ENCODE measurements around the gene PHYKPL.

Gene PHYKPL

GRCh38 chr5:178204182-178204934 lies 28.2 kb downstream of the PHYKPL start, which contains the start of gene HNRNPAB:
TSS of gene HNRNPAB (plus strand) at chr5:178204533. CDS start at chr5:178204838, 305 bp downstream.
- Histone ChIP-seq H3K23ac (ENCODE audit: low read length in 2 of 2) (peak within 1 kb of the TSS; percentile 46 to 82), H2BK15ac (ENCODE audit: low read depth, poor library complexity, severe bottlenecking) (peak within 1 kb of the TSS; percentile 65), H2BK5ac (ENCODE audit: low read depth, low read length, poor library complexity, severe bottlenecking) (peak within 1 kb of the TSS; percentile 84), H3K4me1 (ENCODE audit: control insufficient read depth, insufficient read depth, low read depth, low read length) (peaks cover 19% of the 10 kb centered on the region), H3K18ac (ENCODE audit: low read depth in 1 of 2, low read length in 2 of 2) (peak within 1 kb of the TSS; percentile 96), H3K9ac (ENCODE audit: low read length) (peak within 1 kb of the TSS; percentile 96), H3K4me2 (ENCODE audit: low read length, poor library complexity, severe bottlenecking) (peak within 1 kb of the TSS; percentile 96), H3K14ac (ENCODE audit: low read length in 2 of 2) (peak within 1 kb of the TSS in 1 of 2 experiments; percentile 97), H3K9me3 (ENCODE audit: control insufficient read depth, low read length) (no peaks in the 10 kb centered on the region), H3K27ac (ENCODE audit: low read length, poor library complexity, severe bottlenecking) (peak within 1 kb of the TSS; percentile 44), H3K36me3 (ENCODE audit: control insufficient read depth in 1 of 2, insufficient read depth in 2 of 2, low read depth in 1 of 2, low read length in 2 of 2) (peaks cover 28 to 38% of the 10 kb centered on the region in 2 experiments), H4K91ac (ENCODE audit: low read length) (peak within 1 kb of the TSS; percentile 48), H2AFZ (ENCODE audit: low read depth, low read length) (peak within 1 kb of the TSS; percentile 91), H3K4ac (ENCODE audit: low read depth in 1 of 2, low read length in 2 of 2) (peak within 1 kb of the TSS; percentile 91 to 96), H2BK120ac (ENCODE audit: low read depth, low read length) (peak within 1 kb of the TSS; percentile 54), H3K79me1 (replicated peaks; ENCODE audit: low read length, poor library complexity, severe bottlenecking) (peaks cover 6% of the 10 kb centered on the region), H3K4me3 (ENCODE audit: insufficient read depth in 1 of 2, low read depth in 1 of 2, low read length in 2 of 2) (peak within 1 kb of the TSS; percentile 97 to 100), H2BK12ac (ENCODE audit: low read length in 2 of 2) (peak within 1 kb of the TSS in 1 of 2 experiments; percentile 0), H2AK5ac (ENCODE audit: low read length, severe bottlenecking) (no peak within 1 kb of the TSS), H4K8ac (ENCODE audit: low read length) (peak within 1 kb of the TSS; percentile 79), H3K27me3 (ENCODE audit: control insufficient read depth in 1 of 2, insufficient read depth in 1 of 2, low read length in 2 of 2) (no peaks in the 10 kb centered on the region)
- under 1% methylated on average over 80 of the region's 96 CpGs for WGBS
- peak; percentile 97 for DNase-seq

GRCh38 chr5:178203670-178204181 lies 28.9 kb downstream of the PHYKPL start:
- Histone ChIP-seq H3K23ac (ENCODE audit: low read length in 2 of 2) (peak overlapping the region in 1 of 2 experiments; percentile 2), H3K4me3 (ENCODE audit: insufficient read depth in 1 of 2, low read depth in 1 of 2, low read length in 2 of 2) (peak overlapping the region; percentile 76 to 100), H3K4me1 (ENCODE audit: control insufficient read depth, insufficient read depth, low read depth, low read length) (peaks cover 19% of the 10 kb centered on the region), H3K27ac (ENCODE audit: low read length, poor library complexity, severe bottlenecking) (peak overlapping the region; percentile 44), H3K79me1 (replicated peaks; ENCODE audit: low read length, poor library complexity, severe bottlenecking) (peaks cover 2% of the 10 kb centered on the region), H2BK12ac (ENCODE audit: low read length in 2 of 2) (peak overlapping the region in 1 of 2 experiments; percentile 0), H3K18ac (ENCODE audit: low read depth in 1 of 2, low read length in 2 of 2) (peak overlapping the region in 1 of 2 experiments; percentile 84), H3K27me3 (ENCODE audit: control insufficient read depth in 1 of 2, insufficient read depth in 1 of 2, low read length in 2 of 2) (no peaks in the 10 kb centered on the region), H4K8ac (ENCODE audit: low read length) (peak overlapping the region; percentile 29), H3K14ac (ENCODE audit: low read length in 2 of 2) (peak overlapping the region in 1 of 2 experiments; percentile 64), H2BK5ac (ENCODE audit: low read depth, low read length, poor library complexity, severe bottlenecking) (no peak overlapping the region), H3K4me2 (ENCODE audit: low read length, poor library complexity, severe bottlenecking) (peak overlapping the region; percentile 96), H3K4ac (ENCODE audit: low read depth in 1 of 2, low read length in 2 of 2) (peak overlapping the region in 1 of 2 experiments; percentile 40), H2BK120ac (ENCODE audit: low read depth, low read length) (no peak overlapping the region), H3K36me3 (ENCODE audit: control insufficient read depth in 1 of 2, insufficient read depth in 2 of 2, low read depth in 1 of 2, low read length in 2 of 2) (peaks cover 22 to 32% of the 10 kb centered on the region in 2 experiments), H3K9me3 (ENCODE audit: control insufficient read depth, low read length) (no peaks in the 10 kb centered on the region), H3K9ac (ENCODE audit: low read length) (peak overlapping the region; percentile 96), H4K91ac (ENCODE audit: low read length) (no peak overlapping the region), H2AFZ (ENCODE audit: low read depth, low read length) (peak overlapping the region; percentile 91), H2AK5ac (ENCODE audit: low read length, severe bottlenecking) (no peak overlapping the region), H2BK15ac (ENCODE audit: low read depth, poor library complexity, severe bottlenecking) (no peak overlapping the region)
- WGBS: 5% methylated on average over 19 of the region's 30 CpGs
- no peak for DNase-seq

- no peak overlapping the region for H2AK5ac ChIP-seq (ENCODE audit: low read length, severe bottlenecking)
- H2BK12ac ChIP-seq (ENCODE audit: low read length in 2 of 2): no peak overlapping the region
- H3K4me3 ChIP-seq (ENCODE audit: insufficient read depth in 1 of 2, low read depth in 1 of 2, low read length in 2 of 2): no peak overlapping the region
- H3K27me3 ChIP-seq (ENCODE audit: control insufficient read depth in 1 of 2, insufficient read depth in 1 of 2, low read length in 2 of 2): no peaks in the 10 kb centered on the region
- H4K8ac ChIP-seq (ENCODE audit: low read length): no peak overlapping the region
- no peak overlapping the region for H2BK15ac ChIP-seq (ENCODE audit: low read depth, poor library complexity, severe bottlenecking)
- peaks cover 13 to 20% of the 10 kb centered on the region in 2 experiments for H3K36me3 ChIP-seq (ENCODE audit: control insufficient read depth in 1 of 2, insufficient read depth in 2 of 2, low read depth in 1 of 2, low read length in 2 of 2)
- no peak overlapping the region for H2BK5ac ChIP-seq (ENCODE audit: low read depth, low read length, poor library complexity, severe bottlenecking)
- no peak overlapping the region for H2BK120ac ChIP-seq (ENCODE audit: low read depth, low read length)
- H3K9me3 ChIP-seq (ENCODE audit: control insufficient read depth, low read length): no peaks in the 10 kb centered on the region
- H3K27ac ChIP-seq (ENCODE audit: low read length, poor library complexity, severe bottlenecking): no peak overlapping the region
- H3K4ac ChIP-seq (ENCODE audit: low read depth in 1 of 2, low read length in 2 of 2): no peak overlapping the region
- no peak for DNase-seq
- no peak overlapping the region for H2AFZ ChIP-seq (ENCODE audit: low read depth, low read length)
- no peak overlapping the region for H3K14ac ChIP-seq (ENCODE audit: low read length in 2 of 2)
- H3K4me2 ChIP-seq (ENCODE audit: low read length, poor library complexity, severe bottlenecking): no peak overlapping the region
- no peak overlapping the region for H3K23ac ChIP-seq (ENCODE audit: low read length in 2 of 2)
- WGBS: 96% methylated on average over 8 of the region's 10 CpGs
- H3K18ac ChIP-seq (ENCODE audit: low read depth in 1 of 2, low read length in 2 of 2): no peak overlapping the region
- H3K4me1 ChIP-seq (ENCODE audit: control insufficient read depth, insufficient read depth, low read depth, low read length): peaks cover 15% of the 10 kb centered on the region
- H3K79me1 ChIP-seq (replicated peaks; ENCODE audit: low read length, poor library complexity, severe bottlenecking): peaks cover 2% of the 10 kb centered on the region
- no peak overlapping the region for H4K91ac ChIP-seq (ENCODE audit: low read length)
- H3K9ac ChIP-seq (ENCODE audit: low read length): no peak overlapping the region
Measured at GRCh38 chr5:178202541-178202940, 30.1 kb downstream of the PHYKPL start.

DNA sequence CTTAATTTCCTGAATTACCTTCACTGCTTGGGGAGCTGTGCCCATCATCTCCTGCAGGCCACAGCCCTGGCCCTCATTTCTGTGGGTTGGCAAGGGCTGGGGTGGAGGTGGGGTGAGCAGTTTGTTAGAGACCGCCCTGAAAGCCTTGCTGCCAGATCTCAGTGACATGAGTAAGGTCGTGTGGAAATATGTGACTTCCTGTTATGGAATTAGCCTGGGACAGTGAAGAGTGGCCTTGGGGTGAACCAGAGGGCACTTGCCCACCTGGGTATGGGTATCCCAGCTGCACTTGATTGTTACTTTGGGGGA lies 30.7 kb downstream of the PHYKPL start:
- no peak overlapping the region for H2AFZ ChIP-seq (ENCODE audit: low read depth, low read length)
- H3K4me2 ChIP-seq (ENCODE audit: low read length, poor library complexity, severe bottlenecking): no peak overlapping the region
- H3K36me3 ChIP-seq (ENCODE audit: control insufficient read depth in 1 of 2, insufficient read depth in 2 of 2, low read depth in 1 of 2, low read length in 2 of 2): peaks cover 7 to 14% of the 10 kb centered on the region in 2 experiments
- H2BK5ac ChIP-seq (ENCODE audit: low read depth, low read length, poor library complexity, severe bottlenecking): no peak overlapping the region
- no peak overlapping the region for H3K4me3 ChIP-seq (ENCODE audit: insufficient read depth in 1 of 2, low read depth in 1 of 2, low read length in 2 of 2)
- H2AK5ac ChIP-seq (ENCODE audit: low read length, severe bottlenecking): no peak overlapping the region
- no peak overlapping the region for H3K23ac ChIP-seq (ENCODE audit: low read length in 2 of 2)
- no peak overlapping the region for H4K91ac ChIP-seq (ENCODE audit: low read length)
- H2BK15ac ChIP-seq (ENCODE audit: low read depth, poor library complexity, severe bottlenecking): no peak overlapping the region
- H3K27me3 ChIP-seq (ENCODE audit: control insufficient read depth in 1 of 2, insufficient read depth in 1 of 2, low read length in 2 of 2): no peaks in the 10 kb centered on the region
- no peak overlapping the region for H3K14ac ChIP-seq (ENCODE audit: low read length in 2 of 2)
- H3K79me1 ChIP-seq (replicated peaks; ENCODE audit: low read length, poor library complexity, severe bottlenecking): peaks cover 2% of the 10 kb centered on the region
- H4K8ac ChIP-seq (ENCODE audit: low read length): no peak overlapping the region
- H2BK120ac ChIP-seq (ENCODE audit: low read depth, low read length): no peak overlapping the region
- H3K9me3 ChIP-seq (ENCODE audit: control insufficient read depth, low read length): no peaks in the 10 kb centered on the region
- no peak overlapping the region for H3K27ac ChIP-seq (ENCODE audit: low read length, poor library complexity, severe bottlenecking)
- H3K4ac ChIP-seq (ENCODE audit: low read depth in 1 of 2, low read length in 2 of 2): no peak overlapping the region
- no peak overlapping the region for H3K18ac ChIP-seq (ENCODE audit: low read depth in 1 of 2, low read length in 2 of 2)
- 39% methylated on average over 2 of the region's 2 CpGs for WGBS
- H2BK12ac ChIP-seq (ENCODE audit: low read length in 2 of 2): no peak overlapping the region
- peaks cover 11% of the 10 kb centered on the region for H3K4me1 ChIP-seq (ENCODE audit: control insufficient read depth, insufficient read depth, low read depth, low read length)
- H3K9ac ChIP-seq (ENCODE audit: low read length): no peak overlapping the region
- no peak for DNase-seq

Data from mesenchymal stem cell (in vitro differentiated cells and primary cell).